Articular chondrocyte of knee joint (primary cell): ENCODE measurements around the gene PHGDH. TPM values are rescaled to one million over a fixed set of nuclear protein-coding genes. Genes with fewer than 3 reads are reported as not detected.

ENCODE experiments used
- total RNA-seq: library from RNA; depleted of rRNA; stranded (reverse); fragments of >200 nt; gene quantifications from 2 replicates; pipeline ENCODE4 v1.2.3, GENCODE V29; 2012

The PHGDH gene
- 112 and 134 TPM in 2 replicates for total RNA-seq

GRCh38 chr1:119711804-119712341, at the start of gene PHGDH:
TSS of gene PHGDH (plus strand) at chr1:119711934. CDS start at chr1:119712023, 89 bp downstream.

GRCh38 chr1:119768778-119769177, 57.0 kb downstream of the PHGDH start, which contains the start of gene HMGCS2:
TSS of gene HMGCS2 (minus strand) at chr1:119768905. CDS start at chr1:119768844, 61 bp downstream.

Other genes starting within 250 kb of the PHGDH start
- not detected in 2 replicates for gene HSD3B1, start 204.7 kb upstream of the PHGDH start, total RNA-seq
- gene ZNF697, start 63.7 kb upstream of the PHGDH start, total RNA-seq = 6.1 and 9.4 TPM in 2 replicates
- not detected in 2 replicates for gene HMGCS2, start 57.0 kb downstream of the PHGDH start, total RNA-seq
- not detected in 2 replicates for gene REG4, start 99.5 kb downstream of the PHGDH start, total RNA-seq
- not detected in 2 replicates for gene ADAM30, start 184.6 kb downstream of the PHGDH start, total RNA-seq